GM06990 (cell line): Measurements from ENCODE around the gene ANKRD13D.

Experiments
- DNase-seq: peaks from one replicate; pipeline ENCODE4 v3.0.0-alpha.2; 2011; ENCODE audit not compliant: insufficient read length; ENCODE audit errors: extremely low read depth
- H3K27me3 ChIP-seq: replicated peaks from 2 replicates; pipeline ENCODE4 v1.6.0; 2011; ENCODE audit warnings: low read length; ENCODE audit not compliant: control insufficient read depth, insufficient read depth
- H3K36me3 ChIP-seq: 2 replicates; pipeline ENCODE4 v1.5.1; 2011; ENCODE audit warnings: low read length; ENCODE audit not compliant: control insufficient read depth, insufficient read depth
- H3K4me3 ChIP-seq: replicated peaks from 2 replicates; pipeline ENCODE4 v1.5.1; 2011; ENCODE audit warnings: low read depth, mild to moderate bottlenecking, control low read depth, low read length
- TF ChIP-seq, protein P1 (sequence below): IDR thresholded peaks from 2 replicates; pipeline ENCODE4 v1.5.1; 2011; ENCODE audit warnings: low read length, control low read depth, mild to moderate bottlenecking, inconsistent platforms; ENCODE audit not compliant: insufficient read depth, poor library complexity, severe bottlenecking

Gene ANKRD13D

DNA sequence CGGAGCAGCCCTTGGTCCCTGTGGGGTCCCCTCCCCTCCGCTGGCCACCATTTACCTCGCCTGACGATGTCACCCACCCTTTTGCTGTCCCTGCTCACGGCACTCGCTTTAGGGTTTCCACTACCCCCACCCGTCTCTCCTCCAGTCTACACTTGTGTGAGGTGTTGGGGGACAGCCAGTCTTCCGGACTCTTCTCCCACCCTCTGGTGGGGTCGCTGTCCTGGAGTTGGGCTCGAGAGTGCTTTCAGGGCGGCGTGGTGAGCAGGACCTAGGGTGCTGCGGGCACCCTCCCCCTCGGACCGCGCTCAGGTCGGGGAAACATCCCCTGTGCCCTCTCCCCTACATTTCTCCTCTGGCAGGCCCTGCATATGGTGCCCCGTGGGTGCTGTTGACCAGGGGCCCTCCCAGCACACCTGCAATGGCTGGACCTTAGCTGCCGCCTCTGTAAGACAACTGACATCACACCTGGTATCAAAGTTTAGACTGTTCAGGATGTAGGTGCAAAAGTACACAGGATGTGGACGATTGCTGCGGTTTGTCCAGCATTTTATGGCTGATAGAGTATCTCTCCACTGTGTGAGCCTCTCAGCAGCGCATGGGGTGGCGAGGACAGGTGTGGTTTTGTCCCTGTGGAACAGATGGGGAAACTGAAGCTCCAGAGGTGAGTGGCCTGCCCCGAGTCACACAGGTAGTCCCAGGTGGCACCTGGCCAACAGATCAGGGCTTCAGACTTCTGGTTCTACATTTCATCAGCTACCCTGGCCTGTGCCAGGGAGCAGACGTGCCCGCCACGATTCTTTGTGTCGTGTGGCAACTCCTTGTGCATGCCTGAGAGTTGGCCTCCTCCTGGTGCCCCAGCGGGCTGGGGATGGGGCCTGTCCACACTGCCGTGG, 21.7 kb upstream of the ANKRD13D start:
- Histone ChIP-seq H3K27me3 (no peaks in the 10 kb centered on the region), H3K4me3 (peak overlapping the region; percentile 93), H3K36me3 (peaks cover 7% of the 10 kb centered on the region)
- DNase-seq, result no peak
- TF ChIP-seq, protein P1, sequence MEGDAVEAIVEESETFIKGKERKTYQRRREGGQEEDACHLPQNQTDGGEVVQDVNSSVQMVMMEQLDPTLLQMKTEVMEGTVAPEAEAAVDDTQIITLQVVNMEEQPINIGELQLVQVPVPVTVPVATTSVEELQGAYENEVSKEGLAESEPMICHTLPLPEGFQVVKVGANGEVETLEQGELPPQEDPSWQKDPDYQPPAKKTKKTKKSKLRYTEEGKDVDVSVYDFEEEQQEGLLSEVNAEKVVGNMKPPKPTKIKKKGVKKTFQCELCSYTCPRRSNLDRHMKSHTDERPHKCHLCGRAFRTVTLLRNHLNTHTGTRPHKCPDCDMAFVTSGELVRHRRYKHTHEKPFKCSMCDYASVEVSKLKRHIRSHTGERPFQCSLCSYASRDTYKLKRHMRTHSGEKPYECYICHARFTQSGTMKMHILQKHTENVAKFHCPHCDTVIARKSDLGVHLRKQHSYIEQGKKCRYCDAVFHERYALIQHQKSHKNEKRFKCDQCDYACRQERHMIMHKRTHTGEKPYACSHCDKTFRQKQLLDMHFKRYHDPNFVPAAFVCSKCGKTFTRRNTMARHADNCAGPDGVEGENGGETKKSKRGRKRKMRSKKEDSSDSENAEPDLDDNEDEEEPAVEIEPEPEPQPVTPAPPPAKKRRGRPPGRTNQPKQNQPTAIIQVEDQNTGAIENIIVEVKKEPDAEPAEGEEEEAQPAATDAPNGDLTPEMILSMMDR, result no peak

- Histone ChIP-seq H3K27me3 (no peaks in the 10 kb centered on the region), H3K36me3 (peaks cover 12% of the 10 kb centered on the region), H3K4me3 (peak overlapping the region; percentile 93)
- TF ChIP-seq, protein P1, result no peak
- peak; percentile 85 for DNase-seq
Observed at GRCh38 chr11:67268081-67268961, 20.8 kb upstream of the ANKRD13D start.

GRCh38 chr11:67268962-67269268, 20.2 kb upstream of the ANKRD13D start:
- TF ChIP-seq, protein P1, result no peak
- H3K36me3 ChIP-seq, result peaks cover 12% of the 10 kb centered on the region
- DNase-seq, result no peak
- no peaks in the 10 kb centered on the region for H3K27me3 ChIP-seq
- H3K4me3 ChIP-seq, result peak overlapping the region; percentile 60

DNA sequence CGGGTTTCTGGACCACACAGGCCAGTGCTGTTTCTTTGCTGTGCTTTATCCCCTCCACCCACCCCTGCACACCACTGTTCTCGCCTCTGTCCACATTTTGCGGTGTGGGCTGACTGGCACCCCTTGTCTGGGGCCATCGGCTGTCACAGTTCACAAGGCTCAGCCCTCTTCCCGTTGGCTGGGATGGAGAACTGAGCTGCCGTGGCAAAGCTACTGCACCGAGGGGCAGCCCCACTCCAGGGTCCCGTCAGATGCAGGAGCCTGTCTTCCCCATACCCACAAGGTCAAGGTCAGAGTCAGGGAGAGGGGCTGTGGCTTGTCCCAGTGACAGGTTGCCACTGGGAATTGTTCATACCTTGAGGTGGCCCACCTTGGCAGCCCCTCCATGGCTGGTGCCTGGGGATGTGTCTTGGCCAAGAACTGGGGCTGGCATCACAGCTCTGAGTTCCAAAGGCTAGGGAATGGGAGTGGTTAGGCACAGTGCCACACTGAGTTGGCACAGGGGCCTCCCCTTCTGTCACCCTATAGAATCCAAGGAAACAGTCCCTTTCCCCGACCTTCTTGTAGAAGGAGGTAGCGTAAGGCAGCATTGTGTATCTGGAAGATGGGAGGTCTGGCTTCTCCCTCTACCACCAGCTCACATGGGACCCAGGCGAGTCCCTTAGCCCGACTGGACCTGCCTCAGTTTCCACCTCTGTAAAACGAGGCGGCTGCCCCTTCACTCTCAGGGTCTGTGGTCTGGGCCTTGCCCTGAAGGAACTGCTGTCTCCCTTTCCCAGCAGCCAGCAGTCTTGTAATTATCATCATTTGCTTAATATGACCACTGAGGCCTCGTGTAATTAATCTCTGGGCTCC, 19.5 kb upstream of the ANKRD13D start:
- Histone ChIP-seq H3K27me3 (no peaks in the 10 kb centered on the region), H3K36me3 (peaks cover 12% of the 10 kb centered on the region), H3K4me3 (peak overlapping the region; percentile 60)
- TF ChIP-seq, protein P1, result no peak
- DNase-seq, result no peak

GRCh38 chr11:67270256-67271204, 18.6 kb upstream of the ANKRD13D start:
- no peak for DNase-seq
- Histone ChIP-seq H3K4me3 (peak overlapping the region; percentile 60), H3K27me3 (no peaks in the 10 kb centered on the region), H3K36me3 (peaks cover 16% of the 10 kb centered on the region)
- TF ChIP-seq, protein P1, result no peak
